K562 (cell line): ENCODE measurements around the gene TBC1D2. TPM values are rescaled to one million over a fixed set of nuclear protein-coding genes. Genes with fewer than 3 reads are reported as not detected.

Experiments
- ATAC-seq: fragments of 200-7000 bp; cut with Tn5 transposase; 3 replicates; pipeline ENCODE4 v1.9.1; 2020; ENCODE audit warnings: moderate library complexity
- BruUV-seq: library from RNA; stranded (reverse); fragments of 400-500 nt; replicated peaks from 2 replicates; lab custom pipeline; 2021; lab: Mats Ljungman, UMichigan
- CTCF ChIA-PET: fragments of 300-600 bp; formaldehyde crosslinking; extraction: SDS; loops from one replicate; lab custom pipeline; 2021; ENCODE audit warnings: low intra/inter-chr PET ratio; lab: Yijun Ruan, JAX
- POLR2A ChIA-PET: fragments of 300-600, 350-650 bp; sonication (Branson Sonifier 250); formaldehyde crosslinking; extraction: SDS; loops from one replicate; lab custom pipeline; 2021; ENCODE audit warnings: antibody characterized with exemption, inconsistent platforms; lab: Yijun Ruan, JAX
- DNase-seq, 4 experiments: peaks; one replicate each; pipeline versions ENCODE4 v3.0.0 to v3.0.0-alpha.2; 2011 to 2018; ENCODE audit warnings: low spot score in 3 of 4, mixed read lengths in 3 of 4; ENCODE audit errors: extremely low read depth in 1 of 4
- FAIRE-seq: peaks from 2 replicates; lab custom pipeline; 2011; peaks lifted over from hg19 to GRCh38; lab: Jason Lieb, UNC
- H2AFZ ChIP-seq: 2 replicates; pipeline ENCODE4 v1.6.0; 2011; ENCODE audit warnings: low read depth, low read length, control low read depth, inconsistent platforms
- H3K27ac ChIP-seq: fragments of 200-600 bp; 3 replicates; pipeline ENCODE4 v1.8.0; 2011; ENCODE audit warnings: low read depth, mild to moderate bottlenecking, control low read depth, inconsistent platforms, low read length, moderate library complexity, mixed read lengths; ENCODE audit errors: extremely low read depth
- H3K27me3 ChIP-seq, 2 experiments: fragments of 300-600 bp in 1 of 2; 2 replicates in 1 of 2; 3 replicates in 1 of 2; pipeline versions ENCODE4 v1.6.0 to v1.8.0; 2011; ENCODE audit warnings: inconsistent platforms in 2 of 2, low read length in 2 of 2, mild to moderate bottlenecking in 1 of 2, mixed read lengths in 1 of 2, moderate library complexity in 1 of 2; ENCODE audit not compliant: control insufficient read depth in 2 of 2, insufficient read depth in 2 of 2
- H3K36me3 ChIP-seq: fragments of 300-600 bp; 3 replicates; pipeline ENCODE4 v1.8.0; 2011; ENCODE audit warnings: mild to moderate bottlenecking, low read length, inconsistent platforms; ENCODE audit not compliant: control insufficient read depth, insufficient read depth
- H3K4me1 ChIP-seq, 2 experiments: fragments of 200-600 bp in 1 of 2; replicated peaks in 1 of 2; 2 replicates in 1 of 2; 3 replicates in 1 of 2; pipeline versions ENCODE4 v1.5.1 to v1.8.0; 2011; ENCODE audit warnings: inconsistent platforms in 2 of 2, low read length in 2 of 2, mild to moderate bottlenecking in 1 of 2, mixed read lengths in 1 of 2, moderate library complexity in 1 of 2; ENCODE audit not compliant: control insufficient read depth in 2 of 2, insufficient read depth in 2 of 2
- H3K4me2 ChIP-seq: 2 replicates; pipeline ENCODE4 v1.6.1; 2011; ENCODE audit warnings: low read length, control low read depth, inconsistent platforms, mixed read lengths; ENCODE audit not compliant: insufficient read depth
- H3K4me3 ChIP-seq: fragments of 200-600 bp; sonication (generic), shearing (Covaris generic); 2 replicates; pipeline ENCODE4 v1.5.1; 2016; ENCODE audit warnings: control low read depth, inconsistent platforms
- H3K79me2 ChIP-seq: fragments of 200-600 bp; 3 replicates; pipeline ENCODE4 v1.8.0; 2011; ENCODE audit warnings: low read length, inconsistent platforms; ENCODE audit not compliant: control insufficient read depth, insufficient read depth
- H3K9ac ChIP-seq, 2 experiments: 2 replicates each; pipeline versions ENCODE4 v1.6.0 to v1.6.1; 2011; ENCODE audit warnings: low read depth in 2 of 2, low read length in 2 of 2, control low read depth in 1 of 2, inconsistent platforms in 1 of 2, mild to moderate bottlenecking in 1 of 2, mixed read lengths in 1 of 2; ENCODE audit not compliant: insufficient read depth in 1 of 2
- H3K9me1 ChIP-seq: one replicate; pipeline ENCODE4 v1.6.0; 2011; ENCODE audit warnings: inconsistent platforms, mild to moderate bottlenecking, low read length, moderate library complexity; ENCODE audit not compliant: control insufficient read depth, insufficient read depth
- H3K9me3 ChIP-seq: replicated peaks from 2 replicates; pipeline ENCODE4 v1.5.1; 2011; ENCODE audit warnings: low read depth, low read length, inconsistent platforms; ENCODE audit not compliant: control insufficient read depth, insufficient read depth
- H4K20me1 ChIP-seq: replicated peaks from 2 replicates; pipeline ENCODE4 v1.6.1; 2011; ENCODE audit warnings: low read length, inconsistent platforms, mixed read lengths; ENCODE audit not compliant: control insufficient read depth, insufficient read depth
- CCNT2 ChIP-seq: IDR thresholded peaks from 2 replicates; pipeline ENCODE4 v1.6.1; 2011; ENCODE audit warnings: borderline replicate concordance, low read depth, mild to moderate bottlenecking, moderate library complexity, mixed read lengths, low read length; ENCODE audit not compliant: insufficient read length; ENCODE audit errors: extremely low read depth
- HDAC3 ChIP-seq: fragments of 450-650 bp; IDR thresholded peaks from 2 replicates; pipeline ENCODE4 v1.6.1; 2018; ENCODE audit warnings: borderline replicate concordance, mild to moderate bottlenecking, moderate library complexity; ENCODE audit not compliant: partially characterized antibody
- HIVEP1 ChIP-seq: fragments of 250-450 bp; sonication (Bioruptor Pico); IDR thresholded peaks from 2 replicates; pipeline ENCODE4 v1.4.0; 2020; ENCODE audit warnings: mild to moderate bottlenecking
- TAF1 ChIP-seq: IDR thresholded peaks from 2 replicates; pipeline ENCODE4 v1.6.1; 2011; ENCODE audit warnings: mild to moderate bottlenecking, low read length, moderate library complexity; ENCODE audit not compliant: insufficient read depth, control insufficient read depth, severe bottlenecking; ENCODE audit errors: extremely low read depth
- ZNF23 ChIP-seq: fragments of 250-450 bp; sonication (Bioruptor Pico); IDR thresholded peaks from 2 replicates; pipeline ENCODE4 v1.4.0; 2020; ENCODE audit warnings: mild to moderate bottlenecking
- ZNF395 ChIP-seq: fragments of 200-800 bp; sonication (Bioruptor generic); IDR thresholded peaks from 2 replicates; pipeline ENCODE4 v1.6.1; 2017; ENCODE audit warnings: missing genetic modification characterization, missing compliant biosample characterization
- WGBS: fragments of 100-300 bp; shearing (Covaris generic); methylation state at CpG from one replicate; pipeline ENCODE4 v1.1.6; 2016; ENCODE audit warnings: low coverage, mixed read lengths; ENCODE audit not compliant: insufficient coverage; ENCODE audit errors: missing lambda C conversion rate; 5-methylcytosine and 5-hydroxymethylcytosine counted together
- in situ Hi-C: fragments of 300-500 bp; cut with MboI; formaldehyde crosslinking; loops from 4 replicates; pipeline ENCODE4 v1.15.0; 2018; ENCODE audit warnings: inconsistent platforms, mixed read lengths
- intact Hi-C: fragments of 100-400 bp; cut with micrococcal nuclease; formaldehyde crosslinking; loops from 2 replicates; pipeline ENCODE4 v1.14.2; 2022
- polyA plus RNA-seq, 8 experiments: library from polyadenylated mRNA; depleted of rRNA in 4 of 8; stranded (reverse) in 5 of 8; unstranded in 3 of 8; fragments of >200 nt; fragmentation: Nextera tagmentation in 2 of 8; fragmentation: Illumina TruSeq in 1 of 8; extraction: Ambion mirVana in 2 of 8; extraction: Trizol in 1 of 8; gene quantifications; 2 replicates each; pipeline versions ENCODE4 v1.2.1 to v1.2.3, GENCODE V29; 2011 to 2014; ENCODE audit warnings: inconsistent platforms in 1 of 8, missing spikeins in 1 of 8
- total RNA-seq, 7 experiments: library from RNA; depleted of rRNA in 6 of 7; stranded (reverse); fragments of >200 nt in 6 of 7; fragmentation: Illumina TruSeq in 2 of 7; extraction: Trizol in 2 of 7; gene quantifications; 2 replicates each; pipeline versions ENCODE4 v1.2.1 to v1.2.3, GENCODE V29; 2011 to 2021; ENCODE audit warnings: low replicate concordance in 1 of 7

TBC1D2 gene
- total and polyA plus RNA-seq, 9 of the 15 experiments (the other 6 are each of a cell fraction or from before 2014, with no cell fraction given): 0.10 to 7.0 (median 2.5) TPM

GRCh38 chr9:98157372-98157771, 98.1 kb downstream of the TBC1D2 start:
- Histone ChIP-seq H3K9ac (no peak overlapping the region), H4K20me1 (peaks cover 22% of the 10 kb centered on the region), H3K4me1 (peaks cover 10 to 17% of the 10 kb centered on the region in 2 experiments; a peak in 4 of 5 replicates), H3K4me3 (no peak overlapping the region), H3K27ac (no peak overlapping the region), H3K4me2 (no peak overlapping the region), H3K79me2 (peaks cover 13% of the 10 kb centered on the region; the same call in 2 of the 3 replicates), H3K36me3 (peaks cover 40% of the 10 kb centered on the region), H3K9me1 (peaks cover 6% of the 10 kb centered on the region), H3K27me3 (no peaks in the 10 kb centered on the region), H2AFZ (no peak overlapping the region), H3K9me3 (no peaks in the 10 kb centered on the region)
- in situ Hi-C loops: no loop called here
- no peak for TF ChIP-seq CCNT2
- TF ChIP-seq ZNF23 (CRISPR knock-in tag): no peak
- TF ChIP-seq HDAC3: no peak
- no peak for TF ChIP-seq HIVEP1 (CRISPR knock-in tag)
- TF ChIP-seq ZNF395 (CRISPR knock-in tag): no peak
- no peak for TF ChIP-seq TAF1
- DNase-seq (no peak), FAIRE-seq (no peak), ATAC-seq (no peak)
- POLR2A ChIA-PET: interaction anchor here (0.6 to 1.2 kb wide), 3 partner anchors 8 to 347 kb away, joined by 3 to 4 read pairs (median 3); no protein-coding TSS in a partner anchor
- no TSS peak for BruUV-seq
- CTCF ChIA-PET: no interaction called here
- intact Hi-C loops: no loop called here
- WGBS: 93% methylated on average over 10 of the region's 10 CpGs
